NCI-H2196 treated with DMSO at 0.1 percent for 48 hours (cell line): ENCODE results near the gene SCUBE2.

Experiments used
- DNase-seq: peaks from one replicate; lab custom pipeline; 2025; ENCODE audit not compliant: unreplicated experiment; lab: John Stamatoyannopoulos, UW

The SCUBE2 gene

GRCh38 chr11:9076046-9076445 is 15.4 kb downstream of the SCUBE2 start:
- no peak for DNase-seq

- peak; percentile 32 for DNase-seq
These were observed 15.8 kb downstream of the SCUBE2 start for GRCh38 chr11:9075556-9075955.

GRCh38 chr11:9074338-9075029 is 16.9 kb downstream of the SCUBE2 start:
- DNase-seq: no peak

- DNase-seq: no peak
These were observed 17.8 kb downstream of the SCUBE2 start for GRCh38 chr11:9073466-9074225.

- no peak for DNase-seq
These were observed 18.7 kb downstream of the SCUBE2 start for GRCh38 chr11:9072626-9073176.

- DNase-seq: no peak
These were observed 19.7 kb downstream of the SCUBE2 start for GRCh38 chr11:9071692-9072091.

GRCh38 chr11:9070749-9071491 is 20.5 kb downstream of the SCUBE2 start:
- no peak for DNase-seq

GRCh38 chr11:9069862-9070470 is 21.4 kb downstream of the SCUBE2 start:
- DNase-seq: no peak

GRCh38 chr11:9069256-9069655 is 22.1 kb downstream of the SCUBE2 start:
- no peak for DNase-seq

GRCh38 chr11:9066433-9066925 is 24.9 kb downstream of the SCUBE2 start:
- no peak for DNase-seq

GRCh38 chr11:9065607-9066432 is 25.6 kb downstream of the SCUBE2 start:
- no peak for DNase-seq

GRCh38 chr11:9061807-9062206 is 29.6 kb downstream of the SCUBE2 start:
- DNase-seq: no peak

GRCh38 chr11:9060700-9061111 is 30.7 kb downstream of the SCUBE2 start:
- no peak for DNase-seq

GRCh38 chr11:9059406-9059805 is 32.0 kb downstream of the SCUBE2 start:
- no peak for DNase-seq

GRCh38 chr11:9057888-9058287 is 33.5 kb downstream of the SCUBE2 start:
- DNase-seq: no peak

- peak; percentile 11 for DNase-seq
These were observed 34.4 kb downstream of the SCUBE2 start for GRCh38 chr11:9057007-9057406.

- DNase-seq: no peak
These were observed 34.9 kb downstream of the SCUBE2 start for GRCh38 chr11:9056467-9056866.

GRCh38 chr11:9053316-9054035 is 37.9 kb downstream of the SCUBE2 start:
- no peak for DNase-seq

- no peak for DNase-seq
These were observed 39.1 kb downstream of the SCUBE2 start for GRCh38 chr11:9052316-9052715.
